Karpas-422 (cell line): ENCODE data around the gene BRK1. TPM values are rescaled to one million over a fixed set of nuclear protein-coding genes. Genes with fewer than 3 reads are reported as not detected.
A peak's percentile ranks its signal among the peaks of the same experiment; 100 is the strongest.
"Not testable (repeated sequence)": the region's sequence is repeated elsewhere in the genome, so short reads cannot be mapped to it uniquely, and the experiment has no call there.

Experiments used
- DNase-seq: peaks from one replicate; pipeline ENCODE4 v3.0.0-alpha.2; 2015
- H2AFZ ChIP-seq: fragments of 200-600 bp; sonication (generic); 2 replicates; pipeline ENCODE4 v1.6.1; 2014; ENCODE audit warnings: antibody characterized with exemption, low read length, mixed read lengths
- H3K27ac ChIP-seq: fragments of 200-600 bp; sonication (generic); 2 replicates; pipeline ENCODE4 v1.5.1; 2014; ENCODE audit warnings: mild to moderate bottlenecking, low read length, moderate library complexity
- H3K27me3 ChIP-seq: fragments of 200-600 bp; sonication (generic); 2 replicates; pipeline ENCODE4 v1.6.1; 2014; ENCODE audit warnings: low read length, mixed read lengths
- H3K36me3 ChIP-seq: fragments of 200-600 bp; sonication (generic); 2 replicates; pipeline ENCODE4 v1.6.1; 2014; ENCODE audit warnings: low read length, mixed read lengths; ENCODE audit not compliant: insufficient read depth
- H3K4me1 ChIP-seq: fragments of 200-600 bp; sonication (generic); 2 replicates; pipeline ENCODE4 v1.6.1; 2014; ENCODE audit warnings: mild to moderate bottlenecking, low read length, mixed read lengths
- H3K4me2 ChIP-seq: fragments of 200-600 bp; sonication (generic); 2 replicates; pipeline ENCODE4 v1.6.1; 2014; ENCODE audit warnings: low read length, low read depth, mild to moderate bottlenecking; ENCODE audit not compliant: poor library complexity, severe bottlenecking
- H3K4me3 ChIP-seq: fragments of 200-600 bp; sonication (generic); 2 replicates; pipeline ENCODE4 v1.5.1; 2014; ENCODE audit warnings: mild to moderate bottlenecking, antibody characterized with exemption, low read length, mixed read lengths
- H3K79me2 ChIP-seq: fragments of 200-600 bp; sonication (generic); 2 replicates; pipeline ENCODE4 v1.6.1; 2014; ENCODE audit warnings: mild to moderate bottlenecking, low read length, mixed read lengths
- H3K9ac ChIP-seq: fragments of 200-600 bp; sonication (generic); 2 replicates; pipeline ENCODE4 v1.6.0; 2014; ENCODE audit warnings: low read length
- H3K9me2 ChIP-seq: fragments of 200-600 bp; sonication (generic), shearing (Covaris generic); replicated peaks from 2 replicates; pipeline ENCODE4 v1.6.0; 2014; ENCODE audit warnings: mild to moderate bottlenecking, low read length, moderate library complexity; ENCODE audit not compliant: insufficient read depth
- H3K9me3 ChIP-seq: fragments of 300-700, 200-600 bp; sonication (generic); 2 replicates; pipeline ENCODE4 v1.6.1; 2014; ENCODE audit warnings: low read length, mixed read lengths
- H4K20me1 ChIP-seq: fragments of 200-600 bp; sonication (generic); 2 replicates; pipeline ENCODE4 v1.6.1; 2014; ENCODE audit warnings: mild to moderate bottlenecking, antibody characterized with exemption, low read length, low read depth; ENCODE audit not compliant: insufficient read depth
- total RNA-seq: library from RNA; depleted of rRNA; stranded (reverse); fragments of >200 nt; shearing (Covaris generic); gene quantifications from 2 replicates; pipeline ENCODE4 v1.2.3, GENCODE V29; 2014; ENCODE audit warnings: low replicate concordance

Gene BRK1
- total RNA-seq, 1 experiment from 2014 or later, result 121 TPM

GRCh38 chr3:10150987-10151386, 35.5 kb downstream of the BRK1 start:
- no peak overlapping the region for H3K4me2 ChIP-seq
- no peak for DNase-seq
- peaks cover 15% of the 10 kb centered on the region for H3K79me2 ChIP-seq
- H3K4me1 ChIP-seq, result no peaks in the 10 kb centered on the region
- no peaks in the 10 kb centered on the region for H3K9me2 ChIP-seq
- peaks cover 29% of the 10 kb centered on the region; the same call in 1 of the 2 replicates for H3K36me3 ChIP-seq
- no peaks in the 10 kb centered on the region for H4K20me1 ChIP-seq
- H3K9me3 ChIP-seq, result no peaks in the 10 kb centered on the region
- no peak overlapping the region for H2AFZ ChIP-seq
- H3K4me3 ChIP-seq, result no peak overlapping the region
- H3K27me3 ChIP-seq, result no peaks in the 10 kb centered on the region
- H3K27ac ChIP-seq, result no peak overlapping the region
- no peak overlapping the region for H3K9ac ChIP-seq

GRCh38 chr3:10154335-10155122, 39.1 kb downstream of the BRK1 start:
- DNase-seq, result no peak
- peaks cover 26% of the 10 kb centered on the region; the same call in 1 of the 2 replicates for H3K36me3 ChIP-seq
- no peaks in the 10 kb centered on the region for H3K27me3 ChIP-seq

GRCh38 chr3:10155123-10155472, 39.6 kb downstream of the BRK1 start:
- no peaks in the 10 kb centered on the region for H3K27me3 ChIP-seq
- H3K36me3 ChIP-seq, result peaks cover 20% of the 10 kb centered on the region; the same call in 1 of the 2 replicates
- no peak overlapping the region for H3K9ac ChIP-seq
- no peak overlapping the region for H2AFZ ChIP-seq
- H3K4me1 ChIP-seq, result no peaks in the 10 kb centered on the region
- no peaks in the 10 kb centered on the region for H4K20me1 ChIP-seq
- DNase-seq, result no peak
- no peaks in the 10 kb centered on the region for H3K9me3 ChIP-seq
- no peaks in the 10 kb centered on the region for H3K79me2 ChIP-seq
- no peak overlapping the region for H3K27ac ChIP-seq
- no peaks in the 10 kb centered on the region for H3K9me2 ChIP-seq
- H3K4me2 ChIP-seq, result no peak overlapping the region
- H3K4me3 ChIP-seq, result no peak overlapping the region

More at GRCh38 chr3:10154335-10155122, 39.1 kb downstream of the BRK1 start:
- no peak overlapping the region for H3K9ac ChIP-seq
- no peak overlapping the region for H3K4me3 ChIP-seq
- H3K27ac ChIP-seq, result no peak overlapping the region
- no peak overlapping the region for H2AFZ ChIP-seq
- H3K9me3 ChIP-seq, result no peaks in the 10 kb centered on the region
- H3K79me2 ChIP-seq, result no peaks in the 10 kb centered on the region
- no peaks in the 10 kb centered on the region for H3K9me2 ChIP-seq
- no peaks in the 10 kb centered on the region for H4K20me1 ChIP-seq
- H3K4me2 ChIP-seq, result no peak overlapping the region
- H3K4me1 ChIP-seq, result no peaks in the 10 kb centered on the region

- H3K9ac ChIP-seq, result no peak overlapping the region
- no peak overlapping the region for H3K4me2 ChIP-seq
- no peaks in the 10 kb centered on the region for H3K79me2 ChIP-seq
- H3K27me3 ChIP-seq, result no peaks in the 10 kb centered on the region
- no peaks in the 10 kb centered on the region for H3K9me3 ChIP-seq
- H3K36me3 ChIP-seq, result peaks cover 15% of the 10 kb centered on the region; the same call in 1 of the 2 replicates
- H3K9me2 ChIP-seq, result no peaks in the 10 kb centered on the region
- H3K4me1 ChIP-seq, result no peaks in the 10 kb centered on the region
- H3K27ac ChIP-seq, result no peak overlapping the region
- DNase-seq, result no peak
- H2AFZ ChIP-seq, result no peak overlapping the region
- H3K4me3 ChIP-seq, result no peak overlapping the region
- H4K20me1 ChIP-seq, result no peaks in the 10 kb centered on the region
Observed at GRCh38 chr3:10155658-10156057, 40.2 kb downstream of the BRK1 start.

- H3K27ac ChIP-seq, result no peak overlapping the region
- no peaks in the 10 kb centered on the region for H3K79me2 ChIP-seq
- no peaks in the 10 kb centered on the region for H3K9me3 ChIP-seq
- H3K9ac ChIP-seq, result no peak overlapping the region
- no peaks in the 10 kb centered on the region for H3K4me1 ChIP-seq
- H3K4me2 ChIP-seq, result no peak overlapping the region
- H3K27me3 ChIP-seq, result no peaks in the 10 kb centered on the region
- H3K36me3 ChIP-seq, result peaks cover 4% of the 10 kb centered on the region; the same call in 1 of the 2 replicates
- no peak for DNase-seq
- no peak overlapping the region for H2AFZ ChIP-seq
- no peaks in the 10 kb centered on the region for H3K9me2 ChIP-seq
- H3K4me3 ChIP-seq, result no peak overlapping the region
- H4K20me1 ChIP-seq, result no peaks in the 10 kb centered on the region
Observed at GRCh38 chr3:10157031-10157430, 41.6 kb downstream of the BRK1 start.

- not testable (repeated sequence) for H3K9me3 ChIP-seq, DNase-seq
Observed at GRCh38 chr3:10158555-10158954, 43.1 kb downstream of the BRK1 start.

GRCh38 chr3:10160346-10160745, 44.9 kb downstream of the BRK1 start:
- H3K9me2 ChIP-seq, result no peaks in the 10 kb centered on the region
- no peaks in the 10 kb centered on the region for H3K9me3 ChIP-seq
- DNase-seq, result no peak
- no peak overlapping the region for H2AFZ ChIP-seq
- 0 out of 2 replicates have a peak, but pooled peaks cover 1% of the 10 kb centered on the region for H3K36me3 ChIP-seq
- H3K27ac ChIP-seq, result no peak overlapping the region
- H3K27me3 ChIP-seq, result no peaks in the 10 kb centered on the region
- H3K4me3 ChIP-seq, result no peak overlapping the region
- no peaks in the 10 kb centered on the region for H3K4me1 ChIP-seq
- H3K79me2 ChIP-seq, result no peaks in the 10 kb centered on the region
- no peak overlapping the region for H3K4me2 ChIP-seq
- no peak overlapping the region for H3K9ac ChIP-seq
- no peaks in the 10 kb centered on the region for H4K20me1 ChIP-seq

More at GRCh38 chr3:10158555-10158954, 43.1 kb downstream of the BRK1 start:
- H4K20me1 ChIP-seq, H3K27ac ChIP-seq, H3K27me3 ChIP-seq, H3K79me2 ChIP-seq, H3K36me3 ChIP-seq, H2AFZ ChIP-seq, H3K4me3 ChIP-seq, H3K4me1 ChIP-seq, H3K9ac ChIP-seq, H3K9me2 ChIP-seq, H3K4me2 ChIP-seq: not testable (repeated sequence)

- H3K79me2 ChIP-seq, result no peaks in the 10 kb centered on the region
- H2AFZ ChIP-seq, result no peak overlapping the region
- no peaks in the 10 kb centered on the region for H3K9me2 ChIP-seq
- no peak overlapping the region for H3K4me3 ChIP-seq
- no peaks in the 10 kb centered on the region for H3K36me3 ChIP-seq
- no peaks in the 10 kb centered on the region for H3K27me3 ChIP-seq
- H3K9me3 ChIP-seq, result no peaks in the 10 kb centered on the region
- peak; percentile 53 for DNase-seq
- no peaks in the 10 kb centered on the region for H3K4me1 ChIP-seq
- H3K4me2 ChIP-seq, result no peak overlapping the region
- H3K9ac ChIP-seq, result no peak overlapping the region
- H3K27ac ChIP-seq, result no peak overlapping the region
- no peaks in the 10 kb centered on the region for H4K20me1 ChIP-seq
Observed at GRCh38 chr3:10160925-10161324, 45.5 kb downstream of the BRK1 start.
